Muscle of leg (tissue), 11 donors: ENCODE results near the gene CERT1. TPM values are rescaled to one million over a fixed set of nuclear protein-coding genes. Genes with fewer than 3 reads are reported as not detected.
"Not testable (repeated sequence)": the region's sequence is repeated elsewhere in the genome, so short reads cannot be mapped to it uniquely, and the experiment has no call there.

Experiments used
- DNase-seq: peaks from one replicate; pipeline ENCODE4 v3.0.0; 2013
- H3K27ac ChIP-seq: one replicate; pipeline ENCODE4 v1.5.1; 2013; ENCODE audit warnings: mild to moderate bottlenecking, low read length, control low read depth
- H3K27me3 ChIP-seq: one replicate; pipeline ENCODE4 v1.6.1; 2013; ENCODE audit warnings: low read length; ENCODE audit not compliant: control insufficient read depth, insufficient read depth
- H3K36me3 ChIP-seq: one replicate; pipeline ENCODE4 v1.6.1; 2013; ENCODE audit warnings: low read length; ENCODE audit not compliant: control insufficient read depth, insufficient read depth
- H3K4me1 ChIP-seq: one replicate; pipeline ENCODE4 v1.6.1; 2013; ENCODE audit warnings: low read length; ENCODE audit not compliant: control insufficient read depth, insufficient read depth
- H3K4me3 ChIP-seq: one replicate; pipeline ENCODE4 v1.5.1; 2013; ENCODE audit warnings: low read length, control low read depth
- H3K9me3 ChIP-seq: replicated peaks from 2 replicates; pipeline ENCODE4 v1.6.1; 2013; ENCODE audit warnings: low read depth, low read length; ENCODE audit not compliant: control insufficient read depth
- WGBS: methylation state at CpG from one replicate; pipeline ENCODE4 v1.1.5; 2013; ENCODE audit warnings: missing lambda C conversion rate; ENCODE audit not compliant: insufficient coverage; 5-methylcytosine and 5-hydroxymethylcytosine counted together
- polyA plus RNA-seq, 8 donors: library from polyadenylated mRNA; unstranded; fragments of 120-200 nt; gene quantifications; one replicate each; pipeline versions ENCODE4 v1.2.1 to v1.2.3, GENCODE V29; 2013; ENCODE audit warnings: inconsistent platforms in 1 of 8, low replicate concordance in 1 of 8; ENCODE audit not compliant: insufficient read length in 8 of 8, insufficient read depth in 1 of 8
- total RNA-seq: library from RNA; stranded (reverse); fragments of 120-200 nt; gene quantifications from one replicate; pipeline ENCODE4 v1.2.4, GENCODE V29; 2013

CERT1 gene
- total and polyA plus RNA-seq, 9 donors, result 19.6 to 37.5 (median 31.7) TPM

DNA sequence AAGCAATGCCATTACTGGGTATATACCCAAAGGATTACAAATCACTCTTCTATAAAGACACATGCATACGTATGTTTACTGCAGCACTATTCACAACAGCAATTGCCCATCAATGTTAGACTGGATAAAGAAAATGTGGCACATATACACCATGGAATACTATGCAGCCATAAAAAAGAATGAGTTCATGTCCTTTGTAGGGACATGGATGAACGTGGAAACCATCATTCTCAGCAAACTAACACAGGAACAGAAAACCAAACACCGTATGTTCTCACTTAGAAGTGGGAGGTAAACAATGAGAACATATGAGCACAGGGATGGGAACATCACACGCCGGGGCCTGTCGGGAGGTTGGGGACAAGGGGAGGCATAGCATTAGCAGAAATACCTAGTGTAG, 21.6 kb downstream of the CERT1 start:
- H3K4me3 ChIP-seq, H3K4me1 ChIP-seq, DNase-seq, H3K27me3 ChIP-seq, H3K36me3 ChIP-seq, H3K27ac ChIP-seq: not testable (repeated sequence)
- WGBS, result no CpG with 5 or more reads among the region's 6 CpGs
- peaks cover 16% of the 10 kb centered on the region for H3K9me3 ChIP-seq

DNA sequence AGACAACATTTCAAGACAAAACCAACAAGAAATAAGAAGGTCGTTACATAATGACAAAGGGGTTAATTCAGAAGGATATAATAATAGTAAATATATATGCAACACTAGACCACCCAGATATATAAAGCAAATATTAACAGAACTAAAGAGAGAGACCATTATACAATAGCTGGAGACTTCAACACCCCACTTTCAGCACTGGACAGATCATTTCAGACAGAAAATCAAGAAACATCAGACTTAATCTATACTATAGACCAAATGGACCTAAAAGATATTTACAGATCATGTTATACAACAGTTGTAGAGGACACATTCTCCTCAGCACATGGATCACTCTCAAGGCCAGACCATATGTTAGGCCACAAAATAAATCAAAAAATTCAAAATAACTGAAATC, 26.8 kb downstream of the CERT1 start:
- Histone ChIP-seq H3K9me3 (peaks cover 20% of the 10 kb centered on the region), H3K27me3 (no peaks in the 10 kb centered on the region), H3K4me1 (no peaks in the 10 kb centered on the region), H3K36me3 (peaks cover 5% of the 10 kb centered on the region), H3K4me3 (no peak overlapping the region), H3K27ac (no peak overlapping the region)
- no peak for DNase-seq
- no CpG with 5 or more reads among the region's 1 CpG for WGBS

DNA sequence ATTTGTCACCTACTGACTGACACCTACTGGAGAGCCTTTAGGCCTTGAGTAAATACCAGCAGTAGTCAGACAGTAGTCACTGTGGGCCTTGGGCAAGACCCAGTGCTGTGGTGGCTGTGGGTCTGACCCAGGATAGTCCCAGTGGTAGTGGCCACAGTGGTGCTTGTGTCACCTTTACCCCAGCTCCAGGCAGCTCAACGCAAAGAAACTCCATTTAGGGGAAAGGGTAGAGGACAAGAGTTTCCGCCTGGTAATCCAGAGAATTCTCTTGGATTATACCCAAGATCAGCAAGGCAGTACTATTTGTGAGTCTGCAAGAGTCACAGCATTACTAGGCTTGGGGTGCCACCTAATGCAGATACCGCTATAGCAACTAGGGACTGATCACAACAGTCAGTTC, 28.9 kb downstream of the CERT1 start:
- DNase-seq, result no peak
- H3K4me3 ChIP-seq, result no peak overlapping the region
- WGBS, result 100% methylated on average over 1 of the region's 3 CpGs
- peaks cover 5% of the 10 kb centered on the region for H3K36me3 ChIP-seq
- H3K27me3 ChIP-seq, result no peaks in the 10 kb centered on the region
- peaks cover 18% of the 10 kb centered on the region for H3K9me3 ChIP-seq
- H3K27ac ChIP-seq, result no peak overlapping the region
- H3K4me1 ChIP-seq, result no peaks in the 10 kb centered on the region

DNA sequence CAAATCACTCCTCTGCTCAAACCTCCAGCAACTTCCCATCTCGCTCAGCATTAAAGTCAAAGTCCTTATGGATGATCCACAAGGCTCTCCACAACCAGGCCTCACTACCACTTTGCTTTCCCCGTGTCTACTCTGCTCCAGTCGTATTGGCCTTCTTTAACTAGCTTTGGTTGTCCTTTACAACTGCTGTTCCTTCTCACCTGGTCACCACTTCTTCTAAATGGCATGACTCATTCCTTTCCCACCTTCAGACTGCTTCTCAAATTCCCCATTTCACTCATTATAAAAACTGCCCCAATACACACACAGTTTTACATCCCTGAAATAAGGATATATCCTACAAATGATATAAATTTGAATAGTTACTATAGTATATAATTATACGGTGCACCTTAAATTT, 30.4 kb downstream of the CERT1 start:
- Histone ChIP-seq H3K27ac (no peak overlapping the region), H3K4me3 (no peak overlapping the region), H3K9me3 (peaks cover 10% of the 10 kb centered on the region), H3K36me3 (peaks cover 5% of the 10 kb centered on the region), H3K27me3 (no peaks in the 10 kb centered on the region), H3K4me1 (no peaks in the 10 kb centered on the region)
- DNase-seq, result no peak
- 82% methylated on average over 3 of the region's 4 CpGs for WGBS

DNA sequence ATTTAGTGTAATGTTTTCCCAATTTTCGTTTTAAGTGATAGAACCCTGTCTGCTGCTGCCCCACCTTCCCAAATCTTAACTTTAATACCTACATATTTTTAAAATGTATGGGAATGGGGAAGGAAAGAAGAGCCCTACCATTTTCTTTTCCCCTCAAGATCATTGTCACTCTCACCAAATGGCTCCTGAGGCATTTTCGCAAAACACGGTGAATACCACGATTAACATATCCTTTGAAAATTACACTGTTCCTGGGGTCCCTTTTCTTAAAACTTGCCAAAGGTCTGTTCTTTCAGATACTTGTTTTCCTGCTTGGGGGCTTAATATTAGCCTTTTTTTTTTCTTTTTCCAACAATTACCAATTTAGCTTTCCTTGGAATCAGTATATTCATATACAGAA, 36.1 kb downstream of the CERT1 start:
- no peak overlapping the region for H3K27ac ChIP-seq
- DNase-seq, result no peak
- WGBS, result 70% methylated on average over 3 of the region's 4 CpGs
- peaks cover 7% of the 10 kb centered on the region for H3K9me3 ChIP-seq
- H3K4me3 ChIP-seq, result no peak overlapping the region
- no peaks in the 10 kb centered on the region for H3K36me3 ChIP-seq
- no peaks in the 10 kb centered on the region for H3K4me1 ChIP-seq
- H3K27me3 ChIP-seq, result no peaks in the 10 kb centered on the region

DNA sequence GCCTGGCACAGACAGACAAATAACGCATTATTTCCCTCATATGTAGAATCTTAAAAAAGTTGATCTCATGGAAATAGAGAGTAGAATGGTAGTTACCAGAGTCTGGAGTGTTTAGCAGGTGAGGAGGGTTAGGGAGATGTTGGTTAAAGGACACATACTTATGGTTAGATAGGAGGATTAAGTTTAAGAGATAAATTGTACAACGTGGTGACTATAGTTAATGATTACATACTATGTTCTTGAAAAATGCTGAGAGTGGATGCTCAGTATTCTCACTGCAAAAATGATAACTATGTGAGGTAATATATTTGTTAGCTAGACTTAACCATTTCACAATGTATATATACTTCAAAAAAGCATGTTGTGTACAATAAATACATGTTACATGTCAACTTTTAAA, 38.0 kb downstream of the CERT1 start:
- no peaks in the 10 kb centered on the region for H3K27me3 ChIP-seq
- peaks cover 22% of the 10 kb centered on the region for H3K9me3 ChIP-seq
- H3K27ac ChIP-seq, result no peak overlapping the region
- H3K36me3 ChIP-seq, result no peaks in the 10 kb centered on the region
- no CpG with 5 or more reads among the region's 2 CpGs for WGBS
- H3K4me1 ChIP-seq, result no peaks in the 10 kb centered on the region
- H3K4me3 ChIP-seq, result no peak overlapping the region
- DNase-seq, result no peak

DNA sequence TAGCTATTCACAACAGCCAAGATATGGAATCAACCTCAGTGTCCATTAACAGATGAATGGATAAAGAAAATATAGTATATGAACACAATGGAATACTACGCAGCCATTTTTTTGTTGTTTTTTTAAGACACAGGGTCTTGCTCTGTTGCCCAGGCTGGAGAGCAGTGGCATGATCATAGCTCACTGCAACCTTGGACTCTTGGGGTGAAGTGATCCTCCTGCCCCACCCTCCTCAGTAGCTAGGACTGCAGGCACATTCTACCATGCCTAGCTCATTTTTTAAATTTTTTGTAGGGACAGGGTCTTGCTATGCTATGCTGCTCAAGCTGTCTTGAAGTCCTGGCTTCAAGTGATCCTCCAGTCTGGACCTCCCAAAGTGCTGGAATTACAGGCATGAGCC, 38.5 kb downstream of the CERT1 start:
- H3K27ac ChIP-seq, result no peak overlapping the region
- H3K4me1 ChIP-seq, result no peaks in the 10 kb centered on the region
- H3K9me3 ChIP-seq, result peaks cover 26% of the 10 kb centered on the region
- no peak for DNase-seq
- H3K4me3 ChIP-seq, result no peak overlapping the region
- WGBS, result no CpG with 5 or more reads among the region's 1 CpG
- H3K36me3 ChIP-seq, result no peaks in the 10 kb centered on the region
- no peaks in the 10 kb centered on the region for H3K27me3 ChIP-seq

DNA sequence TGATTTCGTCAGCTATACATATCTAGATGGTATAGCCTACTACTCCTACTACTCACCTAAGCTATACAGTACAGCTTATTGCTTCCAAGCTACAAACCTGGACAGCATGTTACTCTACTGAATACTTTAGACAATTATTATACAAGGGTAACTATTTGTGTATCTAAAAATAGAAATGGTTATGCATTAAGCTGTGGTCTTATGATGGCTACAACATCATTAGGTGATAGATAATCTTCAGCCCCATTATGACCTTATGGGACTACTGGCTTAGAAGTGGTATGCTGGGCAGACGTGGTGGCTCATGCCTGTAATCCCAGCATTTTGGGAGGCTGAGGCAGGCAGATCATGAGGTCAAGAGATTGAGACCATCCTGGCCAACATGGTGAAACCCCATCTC, 40.2 kb downstream of the CERT1 start:
- no CpG with 5 or more reads among the region's 2 CpGs for WGBS
- Histone ChIP-seq H3K4me1 (no peaks in the 10 kb centered on the region), H3K27ac (no peak overlapping the region), H3K27me3 (no peaks in the 10 kb centered on the region), H3K4me3 (no peak overlapping the region), H3K9me3 (peaks cover 26% of the 10 kb centered on the region), H3K36me3 (no peaks in the 10 kb centered on the region)
- DNase-seq, result no peak

DNA sequence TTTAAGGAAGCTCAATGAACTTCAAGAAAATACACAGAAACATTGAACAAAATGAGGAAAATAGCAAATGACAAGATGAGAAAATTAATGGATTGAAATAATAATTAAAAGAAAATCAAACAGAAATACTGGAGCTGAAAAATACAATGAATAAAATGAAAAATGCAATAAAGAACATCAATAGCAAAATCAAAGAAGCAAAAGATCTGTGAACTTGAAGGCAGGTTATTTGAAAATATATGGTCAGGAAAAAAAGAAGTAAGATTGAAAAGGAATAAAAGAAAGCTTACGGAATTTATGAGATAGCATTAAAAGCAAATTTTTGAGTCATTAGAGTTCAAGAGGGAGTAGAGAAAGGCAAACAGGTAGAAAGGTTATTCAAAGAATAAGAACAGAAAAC, 42.4 kb downstream of the CERT1 start:
- WGBS, result 100% methylated on average over 1 of the region's 1 CpG
- no peak for DNase-seq
- no peaks in the 10 kb centered on the region for H3K4me1 ChIP-seq
- H3K27ac ChIP-seq, result no peak overlapping the region
- H3K4me3 ChIP-seq, result no peak overlapping the region
- no peaks in the 10 kb centered on the region for H3K27me3 ChIP-seq
- H3K9me3 ChIP-seq, result peaks cover 26% of the 10 kb centered on the region
- no peaks in the 10 kb centered on the region for H3K36me3 ChIP-seq

DNA sequence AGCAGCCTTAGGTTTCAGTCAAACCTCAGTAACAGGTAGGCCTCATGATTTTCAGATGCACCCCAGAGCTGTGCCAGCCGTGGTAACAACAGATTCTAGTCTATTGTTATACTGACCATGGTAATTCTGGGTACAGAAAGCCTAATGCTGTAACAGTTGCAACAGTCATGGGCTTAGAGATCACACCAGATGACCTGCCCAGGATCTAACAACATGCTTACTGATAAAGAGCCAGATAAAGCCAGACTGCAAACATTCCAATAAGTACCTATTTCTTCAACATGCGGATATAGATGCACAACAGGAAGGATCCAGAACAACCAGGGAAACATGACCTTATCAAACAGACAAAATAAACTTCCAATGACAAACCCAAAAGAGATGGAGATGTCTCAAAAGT, 42.8 kb downstream of the CERT1 start:
- Histone ChIP-seq H3K4me1 (no peaks in the 10 kb centered on the region), H3K4me3 (no peak overlapping the region), H3K36me3 (no peaks in the 10 kb centered on the region), H3K27me3 (no peaks in the 10 kb centered on the region), H3K27ac (no peak overlapping the region), H3K9me3 (peaks cover 26% of the 10 kb centered on the region)
- DNase-seq, result no peak
- WGBS, result no CpG with 5 or more reads among the region's 2 CpGs

DNA sequence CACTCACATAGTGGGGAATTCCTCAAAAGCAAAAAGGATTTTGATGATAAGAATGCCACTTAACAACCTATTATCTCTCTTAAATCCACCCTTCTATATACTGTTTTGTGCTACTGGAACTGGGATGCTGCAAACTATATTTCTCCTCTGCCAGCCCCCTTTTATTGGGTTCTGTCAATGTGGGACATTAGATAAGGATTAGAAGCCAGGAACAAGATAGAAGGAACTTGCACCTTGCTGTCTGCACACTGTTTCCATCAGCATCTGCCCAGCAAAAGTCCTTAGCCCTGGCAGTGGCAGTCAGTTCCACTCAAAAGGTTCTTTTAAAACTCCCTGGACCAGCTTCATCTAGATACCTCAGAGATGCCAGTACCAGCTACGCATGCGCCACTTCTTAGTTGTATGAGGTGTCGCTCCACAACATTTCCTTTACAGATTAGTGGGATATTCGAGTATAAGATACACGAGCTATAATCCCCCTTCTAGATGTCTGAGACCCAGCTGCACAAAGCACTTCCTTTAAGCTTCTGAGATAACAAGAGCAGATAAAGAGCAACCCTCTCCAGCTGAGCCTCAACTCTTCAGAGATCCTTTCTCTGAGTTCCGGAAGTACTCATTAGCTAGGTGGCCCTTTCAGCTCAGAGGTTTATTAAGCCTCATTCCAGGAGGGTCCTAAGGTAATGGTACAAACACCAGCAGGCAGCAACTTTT, 45.3 kb downstream of the CERT1 start:
- WGBS, result 96% methylated on average over 3 of the region's 6 CpGs
- Histone ChIP-seq H3K4me3 (no peak overlapping the region), H3K4me1 (no peaks in the 10 kb centered on the region), H3K36me3 (no peaks in the 10 kb centered on the region), H3K9me3 (peaks cover 27% of the 10 kb centered on the region), H3K27me3 (no peaks in the 10 kb centered on the region), H3K27ac (no peak overlapping the region)
- DNase-seq, result no peak
